Osteoblast (primary cell): ENCODE data around the gene GINS1. TPM values are rescaled to one million over a fixed set of nuclear protein-coding genes. Genes with fewer than 3 reads are reported as not detected.
A peak's percentile ranks its signal among the peaks of the same experiment; 100 is the strongest.

Experiments used
- DNase-seq: peaks from one replicate; pipeline ENCODE4 v3.0.0; 2011; ENCODE audit warnings: low spot score, mixed read lengths; ENCODE audit not compliant: insufficient read length; ENCODE audit errors: missing footprints
- H2AFZ ChIP-seq: 2 replicates; pipeline ENCODE4 v1.6.0; 2011; ENCODE audit warnings: mild to moderate bottlenecking, low read length
- H3K27ac ChIP-seq: 2 replicates; pipeline ENCODE4 v1.5.1; 2011; ENCODE audit warnings: mild to moderate bottlenecking, low read depth, low read length, moderate library complexity
- H3K27me3 ChIP-seq: 2 replicates; pipeline ENCODE4 v1.6.0; 2012; ENCODE audit warnings: mild to moderate bottlenecking, control low read depth, inconsistent platforms, low read length, moderate library complexity; ENCODE audit not compliant: insufficient read depth
- H3K36me3 ChIP-seq: 2 replicates; pipeline ENCODE4 v1.5.1; 2011; ENCODE audit warnings: mild to moderate bottlenecking, low read length, control low read depth, moderate library complexity; ENCODE audit not compliant: insufficient read depth
- H3K4me1 ChIP-seq: 2 replicates; pipeline ENCODE4 v1.5.1; 2011; ENCODE audit warnings: mild to moderate bottlenecking, low read length, control low read depth, moderate library complexity; ENCODE audit not compliant: insufficient read depth
- H3K4me2 ChIP-seq: 2 replicates; pipeline ENCODE4 v1.6.0; 2011; ENCODE audit warnings: mild to moderate bottlenecking, low read length; ENCODE audit not compliant: insufficient read depth
- H3K4me3 ChIP-seq: fragments of 200-600 bp; sonication (generic); 3 replicates; pipeline ENCODE4 v1.5.1; 2012; ENCODE audit warnings: mild to moderate bottlenecking, low read length, inconsistent platforms; ENCODE audit not compliant: insufficient read depth
- H3K79me2 ChIP-seq: 2 replicates; pipeline ENCODE4 v1.6.0; 2012; ENCODE audit warnings: mild to moderate bottlenecking, low read length, control low read depth, inconsistent platforms; ENCODE audit not compliant: insufficient read depth
- H3K9me3 ChIP-seq: 2 replicates; pipeline ENCODE4 v1.5.1; 2011; ENCODE audit warnings: low read depth, low read length, control low read depth
- H4K20me1 ChIP-seq: 2 replicates; pipeline ENCODE4 v1.6.0; 2012; ENCODE audit warnings: mild to moderate bottlenecking, low read length, control low read depth; ENCODE audit not compliant: insufficient read depth
- CTCF ChIP-seq: IDR thresholded peaks from 2 replicates; pipeline ENCODE4 v1.5.1; 2011; ENCODE audit warnings: mild to moderate bottlenecking, low read depth, low read length, moderate library complexity; ENCODE audit errors: extremely low read depth
- total RNA-seq: library from RNA; depleted of rRNA; stranded (reverse); fragments of >200 nt; gene quantifications from 2 replicates; pipeline ENCODE4 v1.2.3, GENCODE V29; 2012

Gene GINS1
- total RNA-seq, 1 donor, result 2.2 TPM

GRCh38 chr20:25369529-25369928 lies 37.9 kb upstream of the GINS1 start:
- peaks cover 8% of the 10 kb centered on the region for H3K4me1 ChIP-seq
- no peak for DNase-seq
- H3K36me3 ChIP-seq, result no peaks in the 10 kb centered on the region
- H4K20me1 ChIP-seq, result peaks cover 2% of the 10 kb centered on the region
- H3K9me3 ChIP-seq, result peaks cover 13% of the 10 kb centered on the region
- H3K4me2 ChIP-seq, result no peak overlapping the region
- no peaks in the 10 kb centered on the region for H3K27me3 ChIP-seq
- H3K4me3 ChIP-seq, result no peak overlapping the region
- peaks cover 63% of the 10 kb centered on the region for H3K79me2 ChIP-seq
- H3K27ac ChIP-seq, result no peak overlapping the region
- TF ChIP-seq CTCF, result no peak
- H2AFZ ChIP-seq, result no peak overlapping the region

- H3K4me3 ChIP-seq, result no peak overlapping the region
- H4K20me1 ChIP-seq, result peaks cover 2% of the 10 kb centered on the region
- H3K27me3 ChIP-seq, result no peaks in the 10 kb centered on the region
- DNase-seq, result no peak
- peaks cover 63% of the 10 kb centered on the region for H3K79me2 ChIP-seq
- no peak overlapping the region for H2AFZ ChIP-seq
- H3K27ac ChIP-seq, result no peak overlapping the region
- no peak for TF ChIP-seq CTCF
- no peak overlapping the region for H3K4me2 ChIP-seq
- no peaks in the 10 kb centered on the region for H3K36me3 ChIP-seq
- peaks cover 13% of the 10 kb centered on the region for H3K9me3 ChIP-seq
- H3K4me1 ChIP-seq, result peaks cover 8% of the 10 kb centered on the region
Measured at GRCh38 chr20:25369971-25370370, 37.5 kb upstream of the GINS1 start.

- Histone ChIP-seq H3K4me3 (no peak overlapping the region), H3K9me3 (peaks cover 13% of the 10 kb centered on the region), H3K27ac (peak overlapping the region; percentile 78), H2AFZ (no peak overlapping the region), H3K4me2 (peak overlapping the region; percentile 31), H4K20me1 (peaks cover 2% of the 10 kb centered on the region), H3K4me1 (peaks cover 12% of the 10 kb centered on the region), H3K27me3 (no peaks in the 10 kb centered on the region), H3K36me3 (no peaks in the 10 kb centered on the region), H3K79me2 (peaks cover 70% of the 10 kb centered on the region)
- no peak for TF ChIP-seq CTCF
- DNase-seq, result peak; percentile 80
Measured at GRCh38 chr20:25372584-25373336, 34.7 kb upstream of the GINS1 start.

- H3K4me1 ChIP-seq, result peaks cover 12% of the 10 kb centered on the region
- H3K79me2 ChIP-seq, result peaks cover 75% of the 10 kb centered on the region
Measured at GRCh38 chr20:25374842-25375241, 32.6 kb upstream of the GINS1 start.

More at GRCh38 chr20:25374842-25375241, 32.6 kb upstream of the GINS1 start:
- peaks cover 13% of the 10 kb centered on the region for H3K9me3 ChIP-seq
- DNase-seq, result no peak
- TF ChIP-seq CTCF, result no peak
- no peak overlapping the region for H3K4me3 ChIP-seq
- peaks cover 8% of the 10 kb centered on the region for H4K20me1 ChIP-seq
- H3K27me3 ChIP-seq, result no peaks in the 10 kb centered on the region
- no peaks in the 10 kb centered on the region for H3K36me3 ChIP-seq
- no peak overlapping the region for H2AFZ ChIP-seq
- no peak overlapping the region for H3K27ac ChIP-seq
- no peak overlapping the region for H3K4me2 ChIP-seq
